Measurements from ENCODE around the gene SLF2.

DNA sequence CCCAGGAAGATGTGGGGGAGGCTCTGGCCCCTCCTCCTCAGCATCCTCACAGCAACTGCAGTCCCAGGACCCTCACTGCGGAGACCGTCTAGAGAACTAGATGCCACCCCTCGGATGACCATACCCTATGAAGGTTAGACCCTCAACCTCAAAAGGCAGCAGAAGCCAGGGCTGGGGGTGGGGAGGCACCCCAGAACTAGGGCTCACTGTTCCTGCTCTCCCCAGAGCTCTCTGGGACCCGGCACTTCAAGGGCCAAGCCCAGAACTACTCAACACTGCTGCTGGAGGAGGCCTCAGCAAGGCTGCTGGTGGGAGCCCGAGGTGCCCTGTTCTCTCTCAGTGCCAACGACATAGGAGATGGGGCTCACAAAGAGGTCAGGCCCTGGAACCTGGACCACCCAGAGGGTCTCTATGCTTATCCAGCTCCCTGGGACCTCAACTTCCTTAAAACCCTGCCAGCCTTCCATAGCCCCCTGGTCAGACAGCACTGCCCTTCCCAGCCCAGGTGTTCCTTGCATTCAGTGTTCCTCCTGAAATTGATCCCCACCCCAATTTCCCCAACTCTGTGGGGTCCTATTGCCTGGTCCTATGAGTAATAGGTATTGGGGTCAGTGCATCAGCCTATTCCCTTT lies 60.3 kb downstream of the SLF2 start:
- TF ChIP-seq SUZ12 (IDR thresholded peaks at IDR 0.05; ENCODE audit: extremely low read depth, insufficient read depth, insufficient read length) (no peak), ZNF274 (IDR thresholded peaks at IDR 0.05; ENCODE audit: low read depth, low read length) (no peak), YY1 (IDR thresholded peaks at IDR 0.05; ENCODE audit: insufficient read depth, insufficient read length) (no peak)
